Type B pancreatic cell (in vitro differentiated cells): ENCODE measurements around the gene KSR1. TPM values are rescaled to one million over a fixed set of nuclear protein-coding genes. Genes with fewer than 3 reads are reported as not detected.
"Not testable (repeated sequence)": the region's sequence is repeated elsewhere in the genome, so short reads cannot be mapped to it uniquely, and the experiment has no call there.

Experiments
- DNase-seq: peaks from one replicate; pipeline ENCODE4 v3.0.0; 2021; ENCODE audit warnings: mixed read lengths; ENCODE audit not compliant: unreplicated experiment; ENCODE audit errors: extremely low spot score
- H3K27ac Mint-ChIP-seq: 2 replicates; pipeline ENCODE4 v1.8.0; 2021; ENCODE audit warnings: mild to moderate bottlenecking, mixed read lengths
- H3K27me3 Mint-ChIP-seq: 2 replicates; pipeline ENCODE4 v1.8.0; 2021; ENCODE audit warnings: mixed read lengths
- H3K36me3 Mint-ChIP-seq: 2 replicates; pipeline ENCODE4 v1.8.0; 2021; ENCODE audit warnings: mixed read lengths
- H3K4me1 Mint-ChIP-seq: one replicate; pipeline ENCODE4 v1.8.0; 2021; ENCODE audit warnings: mixed read lengths; ENCODE audit not compliant: unreplicated experiment
- H3K4me3 Mint-ChIP-seq: 2 replicates; pipeline ENCODE4 v1.8.0; 2021; ENCODE audit warnings: mild to moderate bottlenecking, mixed read lengths
- H3K9me3 Mint-ChIP-seq: 2 replicates; pipeline ENCODE4 v1.8.0; 2021; ENCODE audit warnings: mixed read lengths
- total RNA-seq: library from RNA; stranded (reverse); gene quantifications from 2 replicates; pipeline ENCODE4 v1.2.1, GENCODE V29; 2021; ENCODE audit warnings: low replicate concordance
- TF ChIP-seq, protein P1 (sequence below): fragments of 200-600 bp; sonication (generic); conservative IDR thresholded peaks from 2 replicates; pipeline ENCODE4 v1.5.0; 2021; ENCODE audit warnings: antibody characterized with exemption, mild to moderate bottlenecking

The KSR1 gene
- total RNA-seq, 1 donor from 2014 or later: 57.8 TPM

DNA sequence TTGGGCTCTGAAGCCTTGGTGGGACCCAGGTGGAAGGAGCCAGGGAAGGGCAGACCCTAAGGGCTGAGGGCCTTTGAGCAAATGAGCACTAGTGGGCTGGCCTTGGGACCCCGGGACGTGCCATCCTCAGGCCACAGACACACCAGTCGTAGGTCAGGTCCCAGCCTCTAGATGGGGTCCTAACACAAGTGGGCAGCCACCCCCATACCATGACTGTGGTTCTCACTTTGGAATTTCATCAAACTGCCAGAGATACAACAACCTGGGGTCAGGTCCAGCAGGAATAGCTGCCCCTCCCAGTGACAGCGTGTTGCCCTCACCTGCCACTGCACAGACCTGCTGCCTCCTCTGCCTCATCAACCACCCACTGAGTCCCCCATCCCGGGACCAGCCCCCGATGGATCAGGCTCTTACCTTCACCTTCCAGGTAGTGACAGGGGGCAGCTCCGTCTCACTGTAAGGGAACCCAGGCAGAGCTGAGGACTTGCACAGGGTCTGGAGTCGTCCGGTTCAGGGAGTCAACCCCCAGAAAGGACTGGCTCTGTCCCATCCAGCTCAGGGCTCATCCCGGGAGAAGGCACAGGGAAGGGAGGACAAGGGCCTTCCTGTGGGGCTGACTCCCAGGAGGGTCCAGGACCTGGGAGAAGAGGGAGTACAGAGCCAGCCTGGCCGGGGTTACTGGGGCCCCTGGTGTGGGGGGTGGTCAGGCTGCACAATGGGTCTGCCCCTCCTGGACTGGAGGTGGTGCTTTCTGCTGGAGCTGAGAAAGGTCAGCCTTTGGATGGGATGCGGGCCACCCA, 214.7 kb downstream of the KSR1 start:
- DNase-seq: no peak
- H3K4me3 Mint-ChIP-seq: no peak overlapping the region
- no peaks in the 10 kb centered on the region for H3K9me3 Mint-ChIP-seq
- H3K36me3 Mint-ChIP-seq: no peaks in the 10 kb centered on the region
- no peaks in the 10 kb centered on the region for H3K4me1 Mint-ChIP-seq
- H3K27ac Mint-ChIP-seq: no peak overlapping the region
- no peaks in the 10 kb centered on the region for H3K27me3 Mint-ChIP-seq
- TF ChIP-seq, protein P1, sequence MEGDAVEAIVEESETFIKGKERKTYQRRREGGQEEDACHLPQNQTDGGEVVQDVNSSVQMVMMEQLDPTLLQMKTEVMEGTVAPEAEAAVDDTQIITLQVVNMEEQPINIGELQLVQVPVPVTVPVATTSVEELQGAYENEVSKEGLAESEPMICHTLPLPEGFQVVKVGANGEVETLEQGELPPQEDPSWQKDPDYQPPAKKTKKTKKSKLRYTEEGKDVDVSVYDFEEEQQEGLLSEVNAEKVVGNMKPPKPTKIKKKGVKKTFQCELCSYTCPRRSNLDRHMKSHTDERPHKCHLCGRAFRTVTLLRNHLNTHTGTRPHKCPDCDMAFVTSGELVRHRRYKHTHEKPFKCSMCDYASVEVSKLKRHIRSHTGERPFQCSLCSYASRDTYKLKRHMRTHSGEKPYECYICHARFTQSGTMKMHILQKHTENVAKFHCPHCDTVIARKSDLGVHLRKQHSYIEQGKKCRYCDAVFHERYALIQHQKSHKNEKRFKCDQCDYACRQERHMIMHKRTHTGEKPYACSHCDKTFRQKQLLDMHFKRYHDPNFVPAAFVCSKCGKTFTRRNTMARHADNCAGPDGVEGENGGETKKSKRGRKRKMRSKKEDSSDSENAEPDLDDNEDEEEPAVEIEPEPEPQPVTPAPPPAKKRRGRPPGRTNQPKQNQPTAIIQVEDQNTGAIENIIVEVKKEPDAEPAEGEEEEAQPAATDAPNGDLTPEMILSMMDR: no peak

DNA sequence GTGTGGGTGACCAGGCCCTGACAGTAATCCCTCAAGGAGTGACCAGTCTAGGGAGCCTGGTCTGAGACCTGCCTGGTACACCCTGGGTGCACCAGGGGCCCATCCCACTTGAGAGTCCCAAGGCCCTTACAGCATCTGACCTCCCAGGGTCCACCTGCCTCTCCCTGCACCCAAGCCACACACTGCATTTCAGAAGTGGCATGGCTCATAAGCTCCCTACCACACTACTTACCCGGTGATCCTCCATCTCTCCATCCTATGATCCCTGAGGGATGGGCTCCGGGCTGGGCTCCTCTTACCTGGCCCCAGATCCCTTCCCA, 215.3 kb downstream of the KSR1 start:
- H3K4me3 Mint-ChIP-seq: no peak overlapping the region
- no peaks in the 10 kb centered on the region for H3K27me3 Mint-ChIP-seq
- H3K9me3 Mint-ChIP-seq: no peaks in the 10 kb centered on the region
- H3K36me3 Mint-ChIP-seq: no peaks in the 10 kb centered on the region
- no peak for DNase-seq
- TF ChIP-seq, protein P1: no peak
- no peaks in the 10 kb centered on the region for H3K4me1 Mint-ChIP-seq
- H3K27ac Mint-ChIP-seq: no peak overlapping the region

DNA sequence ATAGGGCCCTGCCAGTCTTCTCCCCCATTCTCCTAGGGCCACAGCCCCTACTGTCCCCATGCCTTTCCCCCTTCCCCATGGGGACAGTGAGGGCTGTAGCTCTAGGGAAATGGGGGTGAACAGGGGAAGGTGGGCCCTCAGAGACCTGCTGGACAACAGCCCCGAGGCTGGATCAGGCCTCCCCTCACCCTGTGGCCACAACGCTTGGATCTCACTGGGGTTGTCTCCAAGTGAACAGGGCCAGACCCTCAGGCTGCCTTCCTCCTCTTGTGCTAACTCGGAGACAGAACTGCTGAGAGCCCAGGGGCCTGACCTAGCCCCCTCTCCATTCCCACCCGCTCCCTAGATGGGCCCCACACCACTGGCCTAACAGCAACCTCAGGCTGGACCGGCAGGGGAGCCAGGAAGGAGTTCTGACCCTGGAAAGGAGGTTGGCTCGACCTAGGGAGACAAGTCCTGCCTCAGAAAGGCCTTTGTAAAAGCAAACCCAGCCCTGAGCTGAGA, 215.8 kb downstream of the KSR1 start:
- DNase-seq, H3K36me3 Mint-ChIP-seq, H3K4me3 Mint-ChIP-seq, H3K27ac Mint-ChIP-seq, H3K27me3 Mint-ChIP-seq, H3K9me3 Mint-ChIP-seq, H3K4me1 Mint-ChIP-seq: not testable (repeated sequence)

DNA sequence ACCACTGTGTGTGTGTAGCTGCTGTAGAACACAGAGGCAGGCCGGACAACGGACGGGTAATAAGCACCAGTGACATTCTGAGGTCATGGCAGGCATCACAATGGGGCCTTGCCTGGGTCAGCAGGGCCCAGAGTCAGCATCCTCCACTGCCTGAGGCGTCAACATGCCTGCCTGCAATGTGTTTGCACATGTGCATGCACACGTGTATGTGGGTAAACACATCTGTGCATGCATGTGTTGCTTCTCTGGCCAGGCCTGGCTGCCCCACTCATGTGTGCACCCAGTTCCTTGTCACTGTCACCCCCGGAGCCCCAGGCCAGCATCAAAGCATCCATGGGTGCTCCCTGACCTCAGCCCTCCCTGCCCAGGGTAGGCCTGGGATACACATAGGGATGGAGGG, 218.1 kb downstream of the KSR1 start:
- H3K27me3 Mint-ChIP-seq: peaks cover 12% of the 10 kb centered on the region
- no peaks in the 10 kb centered on the region for H3K36me3 Mint-ChIP-seq
- no peaks in the 10 kb centered on the region for H3K9me3 Mint-ChIP-seq
- no peaks in the 10 kb centered on the region for H3K4me1 Mint-ChIP-seq
- TF ChIP-seq, protein P1: no peak
- H3K27ac Mint-ChIP-seq: no peak overlapping the region
- H3K4me3 Mint-ChIP-seq: no peak overlapping the region
- no peak for DNase-seq

Other genes with a start within 250 kb of the KSR1 start
- 259 and 270 TPM in 2 replicates for gene WSB1, start 162.3 kb upstream of the KSR1 start, total RNA-seq
- gene LGALS9, start 174.7 kb downstream of the KSR1 start, total RNA-seq: 22.5 and 25.3 TPM in 2 replicates